Progenitor cell of endocrine pancreas (in vitro differentiated cells): ENCODE measurements around the gene ZBTB46. TPM values are rescaled to one million over a fixed set of nuclear protein-coding genes. Genes with fewer than 3 reads are reported as not detected.

Experiments
- DNase-seq: peaks from one replicate; pipeline ENCODE4 v3.0.0; 2021; ENCODE audit warnings: low spot score; ENCODE audit not compliant: unreplicated experiment
- H3K27ac Mint-ChIP-seq: 2 replicates; pipeline ENCODE4 v1.8.0; 2021; ENCODE audit warnings: mild to moderate bottlenecking, moderate library complexity, mixed read lengths
- H3K27me3 Mint-ChIP-seq: 2 replicates; pipeline ENCODE4 v1.8.0; 2021; ENCODE audit warnings: mixed read lengths
- H3K36me3 Mint-ChIP-seq: 2 replicates; pipeline ENCODE4 v1.8.0; 2022; ENCODE audit warnings: mixed read lengths; ENCODE audit not compliant: insufficient read depth
- H3K4me1 Mint-ChIP-seq: 2 replicates; pipeline ENCODE4 v1.8.0; 2021; ENCODE audit warnings: low read depth, mixed read lengths
- H3K4me3 Mint-ChIP-seq: 2 replicates; pipeline ENCODE4 v1.8.0; 2021; ENCODE audit warnings: low read depth, mild to moderate bottlenecking, moderate library complexity, mixed read lengths
- H3K9me3 Mint-ChIP-seq: 2 replicates; pipeline ENCODE4 v1.8.0; 2021; ENCODE audit warnings: low read depth, mixed read lengths
- CTCF ChIP-seq: fragments of 200-600 bp; sonication (generic); IDR thresholded peaks from one replicate; pipeline ENCODE4 v1.5.0; 2021; ENCODE audit warnings: antibody characterized with exemption, mild to moderate bottlenecking; ENCODE audit not compliant: unreplicated experiment
- total RNA-seq: library from RNA; stranded (reverse); gene quantifications from 2 replicates; pipeline ENCODE4 v1.2.1, GENCODE V29; 2021

Gene ZBTB46
- total RNA-seq, 1 donor from 2014 or later: 31.2 TPM

GRCh38 chr20:63811491-63811875, 19.6 kb downstream of the ZBTB46 start:
- Mint-ChIP-seq H3K27me3 (no peaks in the 10 kb centered on the region), H3K9me3 (no peaks in the 10 kb centered on the region), H3K4me1 (peaks cover 6% of the 10 kb centered on the region), H3K27ac (no peak overlapping the region), H3K4me3 (no peak overlapping the region), H3K36me3 (no peaks in the 10 kb centered on the region)
- no peak for TF ChIP-seq CTCF
- no peak for DNase-seq

DNA sequence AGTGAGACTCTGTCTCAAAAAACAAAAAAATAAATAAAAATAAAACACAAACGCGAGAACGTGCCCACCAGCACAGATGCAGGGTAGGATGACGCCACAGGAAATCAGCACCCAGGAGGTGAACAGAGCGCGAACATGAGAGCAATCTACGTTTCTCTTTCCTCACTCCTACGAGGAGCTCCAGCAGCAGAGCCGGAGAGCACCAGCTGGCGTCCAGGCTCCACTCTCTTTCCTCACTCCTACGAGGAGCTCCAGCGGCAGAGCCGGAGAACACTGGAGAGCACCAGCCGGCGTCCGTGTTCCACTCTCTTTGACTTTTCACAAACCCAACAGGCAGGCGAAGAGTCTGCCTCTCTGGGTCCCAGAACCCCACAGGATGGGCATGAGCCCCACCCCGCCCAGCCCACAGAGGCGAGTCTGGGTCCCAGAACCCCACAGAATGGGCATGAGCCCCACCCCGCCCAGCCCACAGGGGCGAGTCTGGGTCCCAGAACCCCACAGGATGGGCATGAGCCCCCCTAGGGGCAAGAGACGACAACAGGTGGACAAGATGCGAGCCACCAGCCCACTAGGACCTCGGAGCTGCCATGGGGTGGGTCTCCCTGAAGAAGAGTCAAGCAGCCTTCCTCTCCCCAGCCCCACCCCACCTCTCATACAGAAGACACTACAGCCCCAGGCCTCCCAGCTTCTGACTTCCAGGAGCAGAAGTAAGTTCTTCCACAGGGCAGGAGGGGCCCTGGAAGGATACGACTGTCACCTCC, 20.2 kb downstream of the ZBTB46 start:
- Mint-ChIP-seq H3K4me3 (no peak overlapping the region), H3K9me3 (no peaks in the 10 kb centered on the region), H3K4me1 (peaks cover 4% of the 10 kb centered on the region), H3K27me3 (no peaks in the 10 kb centered on the region), H3K27ac (no peak overlapping the region), H3K36me3 (no peaks in the 10 kb centered on the region)
- no peak for DNase-seq
- no peak for TF ChIP-seq CTCF

DNA sequence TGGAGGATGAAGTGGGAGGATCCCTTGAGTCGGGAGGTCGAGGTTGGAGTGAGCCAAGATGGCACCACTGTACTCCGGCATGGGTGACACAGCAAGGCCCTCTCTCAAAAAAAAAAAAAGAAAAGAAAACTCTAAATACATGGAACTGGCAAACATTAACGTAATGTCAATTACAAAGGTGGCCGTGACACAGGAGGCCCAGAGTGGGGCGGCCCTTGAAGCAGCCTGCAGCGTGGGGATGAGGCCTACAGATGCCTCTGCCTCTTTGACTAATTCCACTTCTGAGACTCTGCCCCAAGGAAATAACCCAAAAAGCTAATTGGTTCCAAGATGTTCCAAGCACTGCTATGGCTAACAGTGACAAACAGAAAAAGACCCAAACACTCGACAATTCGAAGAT, 21.2 kb downstream of the ZBTB46 start:
- Mint-ChIP-seq H3K27me3 (no peaks in the 10 kb centered on the region), H3K36me3 (no peaks in the 10 kb centered on the region), H3K9me3 (no peaks in the 10 kb centered on the region), H3K4me1 (peaks cover 4% of the 10 kb centered on the region), H3K4me3 (no peak overlapping the region), H3K27ac (peak overlapping the region; percentile 33)
- no peak for DNase-seq
- no peak for TF ChIP-seq CTCF

- TF ChIP-seq CTCF: no peak
- H3K36me3 Mint-ChIP-seq: peaks cover 1% of the 10 kb centered on the region
- DNase-seq: no peak
- H3K27ac Mint-ChIP-seq: no peak overlapping the region
- H3K9me3 Mint-ChIP-seq: no peaks in the 10 kb centered on the region
- no peaks in the 10 kb centered on the region for H3K27me3 Mint-ChIP-seq
- H3K4me1 Mint-ChIP-seq: peaks cover 4% of the 10 kb centered on the region
- no peak overlapping the region for H3K4me3 Mint-ChIP-seq
These were observed 21.9 kb downstream of the ZBTB46 start for GRCh38 chr20:63808964-63809674.

- no peak for TF ChIP-seq CTCF
- H3K36me3 Mint-ChIP-seq: peaks cover 4% of the 10 kb centered on the region
- H3K27me3 Mint-ChIP-seq: no peaks in the 10 kb centered on the region
- H3K27ac Mint-ChIP-seq: no peak overlapping the region
- no peaks in the 10 kb centered on the region for H3K9me3 Mint-ChIP-seq
- H3K4me1 Mint-ChIP-seq: peaks cover 2% of the 10 kb centered on the region
- H3K4me3 Mint-ChIP-seq: no peak overlapping the region
- no peak for DNase-seq
These were observed 22.8 kb downstream of the ZBTB46 start for GRCh38 chr20:63808145-63808724.
